ENCODE results near the gene TOP2A.

TOP2A gene

GRCh38 chr17:40417609-40418427, at the start of gene TOP2A:
Gene TOP2A, minus strand, starts transcription at chr17:40417896. Its CDS starts 105 bp downstream, at chr17:40417791.
- DNase-seq (ENCODE audit: low read depth in 3 of 3), result peak; percentile 88 to 97 (median 91)

- no peak for DNase-seq (ENCODE audit: low read depth in 3 of 3)
These were observed 49.7 kb upstream of the TOP2A start for GRCh38 chr17:40467281-40467867.

GRCh38 chr17:40466298-40466971, 48.7 kb upstream of the TOP2A start:
- no peak for DNase-seq (ENCODE audit: low read depth in 3 of 3)

GRCh38 chr17:40464392-40464855, 46.7 kb upstream of the TOP2A start:
- DNase-seq (ENCODE audit: low read depth in 3 of 3), result no peak

GRCh38 chr17:40463122-40463550, 45.4 kb upstream of the TOP2A start:
- no peak for DNase-seq (ENCODE audit: low read depth in 3 of 3)

GRCh38 chr17:40462343-40463121, 44.8 kb upstream of the TOP2A start:
- DNase-seq (ENCODE audit: low read depth in 3 of 3), result no peak

GRCh38 chr17:40461732-40462342, 44.1 kb upstream of the TOP2A start:
- DNase-seq (ENCODE audit: low read depth in 3 of 3), result no peak

- DNase-seq (ENCODE audit: low read depth in 3 of 3), result no peak
These were observed 43.5 kb upstream of the TOP2A start for GRCh38 chr17:40460968-40461731.

- no peak for DNase-seq (ENCODE audit: low read depth in 3 of 3)
These were observed 42.9 kb upstream of the TOP2A start for GRCh38 chr17:40460604-40460967.

GRCh38 chr17:40459636-40460603, 42.2 kb upstream of the TOP2A start:
- DNase-seq (ENCODE audit: low read depth in 3 of 3), result no peak

- no peak for DNase-seq (ENCODE audit: low read depth in 3 of 3)
These were observed 41.3 kb upstream of the TOP2A start for GRCh38 chr17:40458851-40459482.

GRCh38 chr17:40457964-40458791, 40.5 kb upstream of the TOP2A start:
- no peak for DNase-seq (ENCODE audit: low read depth in 3 of 3)

GRCh38 chr17:40457369-40457768, 39.7 kb upstream of the TOP2A start:
- no peak for DNase-seq (ENCODE audit: low read depth in 3 of 3)

- no peak for DNase-seq (ENCODE audit: low read depth in 3 of 3)
These were observed 38.8 kb upstream of the TOP2A start for GRCh38 chr17:40456396-40456951.

GRCh38 chr17:40454613-40454995, 36.9 kb upstream of the TOP2A start:
- no peak for DNase-seq (ENCODE audit: low read depth in 3 of 3)

GRCh38 chr17:40453881-40454612, 36.4 kb upstream of the TOP2A start:
- DNase-seq (ENCODE audit: low read depth in 3 of 3), result no peak

- no peak for DNase-seq (ENCODE audit: low read depth in 3 of 3)
These were observed 35.3 kb upstream of the TOP2A start for GRCh38 chr17:40452921-40453378.

Data from stimulated activated CD4-positive, alpha-beta T cell treated with anti-CD3 and anti-CD28 coated beads, TNF-alpha, amount 100 ng/mL, for 24 hours (primary cell).